Smooth muscle cell (in vitro differentiated cells): ENCODE results near the gene GNAQ. TPM values are rescaled to one million over a fixed set of nuclear protein-coding genes. Genes with fewer than 3 reads are reported as not detected.

Experiments used
- DNase-seq: peaks from one replicate; lab custom pipeline; 2025; ENCODE audit not compliant: unreplicated experiment; lab: John Stamatoyannopoulos, UW
- H2AFZ ChIP-seq: fragments of 200-600 bp; sonication (generic); 2 replicates; pipeline ENCODE4 v1.6.0; 2016; ENCODE audit warnings: antibody characterized with exemption, low read depth, mild to moderate bottlenecking
- H3F3A ChIP-seq: fragments of 200-600 bp; sonication (generic); 2 replicates; pipeline ENCODE4 v1.6.0; 2017; ENCODE audit warnings: antibody characterized with exemption, low read depth
- H3K27ac ChIP-seq: fragments of 200-600 bp; sonication (generic); 2 replicates; pipeline ENCODE4 v1.5.1; 2016; ENCODE audit warnings: low read depth, mild to moderate bottlenecking
- H3K27me3 ChIP-seq: fragments of 200-600 bp; sonication (generic); 2 replicates; pipeline ENCODE4 v1.6.1; 2016; ENCODE audit warnings: low read depth, mild to moderate bottlenecking
- H3K36me3 ChIP-seq: fragments of 200-600 bp; sonication (generic); 2 replicates; pipeline ENCODE4 v1.5.1; 2016; ENCODE audit warnings: low read depth
- H3K4me1 ChIP-seq: fragments of 200-600 bp; sonication (generic); 2 replicates; pipeline ENCODE4 v1.5.1; 2016; ENCODE audit warnings: low read depth
- H3K4me2 ChIP-seq: fragments of 200-600 bp; sonication (generic); 2 replicates; pipeline ENCODE4 v1.6.0; 2016; ENCODE audit warnings: mild to moderate bottlenecking
- H3K4me3 ChIP-seq: fragments of 200-600 bp; sonication (generic); 2 replicates; pipeline ENCODE4 v1.5.1; 2016; ENCODE audit warnings: mild to moderate bottlenecking
- H3K79me2 ChIP-seq: fragments of 200-600 bp; sonication (generic); 2 replicates; pipeline ENCODE4 v1.6.0; 2016; ENCODE audit warnings: low read depth, mild to moderate bottlenecking
- H3K9ac ChIP-seq: fragments of 200-600 bp; sonication (generic); 2 replicates; pipeline ENCODE4 v1.6.0; 2016; ENCODE audit warnings: low read depth
- H3K9me3 ChIP-seq: fragments of 200-600 bp; sonication (generic); replicated peaks from 2 replicates; pipeline ENCODE4 v1.5.1; 2016; ENCODE audit warnings: low read depth
- H4K20me1 ChIP-seq: fragments of 200-600 bp; sonication (generic); 2 replicates; pipeline ENCODE4 v1.6.0; 2016; ENCODE audit warnings: low read depth
- CTCF ChIP-seq: fragments of 200-600 bp; sonication (generic); IDR thresholded peaks from 2 replicates; pipeline ENCODE4 v1.5.1; 2017; ENCODE audit warnings: borderline replicate concordance, mild to moderate bottlenecking, antibody characterized with exemption; ENCODE audit not compliant: insufficient read depth, poor library complexity, severe bottlenecking
- WGBS: methylation state at CpG from one replicate; pipeline ENCODE4 v1.1.7; 2016; ENCODE audit warnings: low lambda C conversion rate; 5-methylcytosine and 5-hydroxymethylcytosine counted together
- polyA plus RNA-seq: library from polyadenylated mRNA; unstranded; fragments of >200 nt; fragmentation: Nextera tagmentation; extraction: Ambion mirVana; gene quantifications from 2 replicates; pipeline ENCODE4 v1.2.1, GENCODE V29; 2016
- total RNA-seq: library from RNA; depleted of rRNA; stranded (reverse); fragments of >200 nt; gene quantifications from 2 replicates; pipeline ENCODE4 v1.2.3, GENCODE V29; 2014

GNAQ gene
- total and polyA plus RNA-seq, 2 experiments from 2014 or later: 12.5 to 41.4 TPM

GRCh38 chr9:77759391-77759790 lies 272.2 kb downstream of the GNAQ start:
- Histone ChIP-seq H3K9ac (no peak overlapping the region), H3K27me3 (no peaks in the 10 kb centered on the region), H3K36me3 (no peaks in the 10 kb centered on the region), H3K4me3 (no peak overlapping the region), H3K27ac (no peak overlapping the region), H3K79me2 (no peaks in the 10 kb centered on the region), H3K4me2 (no peak overlapping the region), H3K9me3 (no peaks in the 10 kb centered on the region), H3F3A (no peaks in the 10 kb centered on the region), H3K4me1 (no peaks in the 10 kb centered on the region), H2AFZ (no peak overlapping the region), H4K20me1 (no peaks in the 10 kb centered on the region)
- WGBS: 96% methylated on average over 3 of the region's 3 CpGs
- no peak for DNase-seq
- no peak for TF ChIP-seq CTCF

GRCh38 chr9:77756449-77756848 lies 275.2 kb downstream of the GNAQ start:
- no peaks in the 10 kb centered on the region for H3K27me3 ChIP-seq

GRCh38 chr9:77753180-77753579 lies 278.4 kb downstream of the GNAQ start:
- TF ChIP-seq CTCF: no peak
- H3K79me2 ChIP-seq: no peaks in the 10 kb centered on the region
- H3K9ac ChIP-seq: no peak overlapping the region
- H3K27ac ChIP-seq: no peak overlapping the region
- no peaks in the 10 kb centered on the region for H3K9me3 ChIP-seq
- WGBS: 86% methylated on average over 9 of the region's 9 CpGs
- H3K4me2 ChIP-seq: no peak overlapping the region
- H3K4me1 ChIP-seq: no peaks in the 10 kb centered on the region
- no peaks in the 10 kb centered on the region for H3K27me3 ChIP-seq
- H2AFZ ChIP-seq: no peak overlapping the region
- peaks cover 5% of the 10 kb centered on the region for H3F3A ChIP-seq
- no peaks in the 10 kb centered on the region for H3K36me3 ChIP-seq
- DNase-seq: no peak
- H4K20me1 ChIP-seq: no peaks in the 10 kb centered on the region
- no peak overlapping the region for H3K4me3 ChIP-seq

More at GRCh38 chr9:77756449-77756848, 275.2 kb downstream of the GNAQ start:
- DNase-seq: no peak
- H3K4me2 ChIP-seq: no peak overlapping the region
- 0% methylated on average over 1 of the region's 1 CpG for WGBS
- H4K20me1 ChIP-seq: no peaks in the 10 kb centered on the region
- TF ChIP-seq CTCF: no peak
- no peaks in the 10 kb centered on the region for H3K9me3 ChIP-seq
- H2AFZ ChIP-seq: no peak overlapping the region
- H3K36me3 ChIP-seq: no peaks in the 10 kb centered on the region
- H3K27ac ChIP-seq: no peak overlapping the region
- H3F3A ChIP-seq: peaks cover 5% of the 10 kb centered on the region
- H3K4me1 ChIP-seq: no peaks in the 10 kb centered on the region
- H3K4me3 ChIP-seq: no peak overlapping the region
- no peaks in the 10 kb centered on the region for H3K79me2 ChIP-seq
- no peak overlapping the region for H3K9ac ChIP-seq

GRCh38 chr9:77752554-77752953 lies 279.1 kb downstream of the GNAQ start:
- H3K27ac ChIP-seq: peak overlapping the region; percentile 18
- TF ChIP-seq CTCF: no peak
- H3K9me3 ChIP-seq: no peaks in the 10 kb centered on the region
- H3K27me3 ChIP-seq: no peaks in the 10 kb centered on the region
- H4K20me1 ChIP-seq: no peaks in the 10 kb centered on the region
- no peaks in the 10 kb centered on the region for H3K4me1 ChIP-seq
- no peaks in the 10 kb centered on the region for H3K79me2 ChIP-seq
- 88% methylated on average over 1 of the region's 1 CpG for WGBS
- DNase-seq: no peak
- no peak overlapping the region for H3K4me3 ChIP-seq
- H3K4me2 ChIP-seq: no peak overlapping the region
- H3K9ac ChIP-seq: no peak overlapping the region
- no peak overlapping the region for H2AFZ ChIP-seq
- H3F3A ChIP-seq: peaks cover 5% of the 10 kb centered on the region
- no peaks in the 10 kb centered on the region for H3K36me3 ChIP-seq
